Right lobe of liver (tissue), 4 donors: ENCODE results near the gene EBP.

Experiments used
- CTCF ChIP-seq, 4 donors: fragments of 200-600 bp in 3 of 4; fragments of 450-650 bp in 1 of 4; IDR thresholded peaks; one replicate each; pipeline versions ENCODE4 v1.5.1 to v1.8.0; 2016 to 2022; ENCODE audit warnings: antibody characterized with exemption in 4 of 4, mild to moderate bottlenecking in 2 of 4
- POLR2A ChIP-seq: fragments of 450-650 bp; IDR thresholded peaks from one replicate; pipeline ENCODE4 v1.6.1; 2017; ENCODE audit warnings: antibody characterized with exemption, mild to moderate bottlenecking
- donor health status: DM: no; HTN: no; CAD: no.
- donor health status: DM: no; HTN: no; CAD: no.
- donor health status: DM: no; HTN: yes; CAD: no.

GRCh38 chrX:48490661-48491060 is 30.9 kb upstream of the EBP start:
- TF ChIP-seq CTCF (IDR thresholded peaks at IDR 0.05) = no peak
- TF ChIP-seq POLR2A = no peak
